Measurements from ENCODE around the gene IL1RAPL1. TPM values are rescaled to one million over a fixed set of nuclear protein-coding genes. Genes with fewer than 3 reads are reported as not detected.

The IL1RAPL1 gene
- polyA plus RNA-seq, 1 of the 3 experiments (the other 2 are of a cell fraction) = 2.8 TPM

DNA sequence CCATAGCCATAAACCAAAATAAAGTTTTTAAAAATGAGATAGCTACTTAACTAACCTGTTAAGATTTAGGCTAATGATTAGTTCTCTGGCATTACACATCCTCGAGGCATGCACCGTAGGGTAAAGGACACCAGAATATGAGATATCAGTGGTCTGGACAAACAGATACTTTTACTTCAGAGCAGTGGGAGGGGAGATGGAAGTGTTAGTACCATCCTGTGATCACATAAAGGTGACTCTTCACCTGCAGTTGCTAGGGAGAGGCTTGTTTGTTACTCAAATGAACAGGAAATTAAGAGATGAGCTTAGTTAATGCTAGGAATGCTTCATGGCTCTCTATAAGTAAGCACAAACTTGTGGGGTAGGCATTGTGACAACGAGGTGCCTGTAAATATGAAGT lies 1003.7 kb downstream of the IL1RAPL1 start (continued):
- TF ChIP-seq NFIC (IDR thresholded peaks at IDR 0.05; ENCODE audit: borderline replicate concordance) = no peak
- TF ChIP-seq FOXM1 (IDR thresholded peaks at IDR 0.05; ENCODE audit: low read depth) = no peak
- TF ChIP-seq NRF1 (IDR thresholded peaks at IDR 0.05; ENCODE audit: low read depth, low read length) = no peak

GRCh38 chrX:29604381-29604780 lies 1017.1 kb downstream of the IL1RAPL1 start:
- no peak overlapping the region for H3K4me3 ChIP-seq (ENCODE audit: low read depth in 2 of 2, low read length in 1 of 2)
- no peaks in the 10 kb centered on the region for H3K9me2 ChIP-seq
- DNase-seq = no peak
- POLR2A ChIA-PET = no interaction called here
- H3K36me3 ChIP-seq (replicated peaks in 1 of 2; ENCODE audit: control insufficient read depth in 1 of 2, insufficient read depth in 2 of 2, low read length in 1 of 2) = no peaks in the 10 kb centered on the region
- H2AFZ ChIP-seq (ENCODE audit: low read depth) = no peak overlapping the region
- no peaks in the 10 kb centered on the region for H3K79me2 ChIP-seq (ENCODE audit: insufficient read depth)
- H3K4me1 ChIP-seq (ENCODE audit: control insufficient read depth in 1 of 2, insufficient read depth in 2 of 2, low read depth in 1 of 2, low read length in 1 of 2) = no peaks in the 10 kb centered on the region
- H3K27me3 ChIP-seq (ENCODE audit: insufficient read depth) = no peaks in the 10 kb centered on the region
- no peak overlapping the region for H3K4me2 ChIP-seq
- CTCF ChIA-PET = no interaction called here
- no peaks in the 10 kb centered on the region for H3F3A ChIP-seq (replicated peaks; ENCODE audit: insufficient read depth)
- no peak overlapping the region for H3K27ac ChIP-seq (ENCODE audit: low read depth in 2 of 2, low read length in 1 of 2)
- H3K9ac ChIP-seq = no peak overlapping the region
- no peaks in the 10 kb centered on the region for H4K20me1 ChIP-seq (ENCODE audit: insufficient read depth)
- WGBS (ENCODE audit: low lambda C conversion rate) = 60% methylated on average over 7 of the region's 7 CpGs
- TF ChIP-seq NFIC (IDR thresholded peaks at IDR 0.05; ENCODE audit: borderline replicate concordance) (no peak), RCOR1 (IDR thresholded peaks at IDR 0.05; ENCODE audit: low read length) (no peak), ELF1 (IDR thresholded peaks at IDR 0.05) (no peak), TAF1 (IDR thresholded peaks at IDR 0.05; ENCODE audit: borderline replicate concordance, low read depth, low read length) (no peak), PBX3 (IDR thresholded peaks at IDR 0.05) (no peak), SMC3 (IDR thresholded peaks at IDR 0.05; ENCODE audit: low read depth, low read length) (no peak), FOXJ3 (CRISPR knock-in tag; IDR thresholded peaks at IDR 0.05) (no peak), RAD21 (IDR thresholded peaks at IDR 0.05; ENCODE audit: low read length) (no peak), POLR2AphosphoS5 (IDR thresholded peaks at IDR 0.05; ENCODE audit: low read depth, low read length) (no peak), NRF1 (IDR thresholded peaks at IDR 0.05; ENCODE audit: low read depth, low read length) (no peak), TCF12 (IDR thresholded peaks at IDR 0.05) (no peak), GATA2 (CRISPR knock-in tag; IDR thresholded peaks at IDR 0.05) (no peak)
- TF ChIP-seq, protein P1, sequence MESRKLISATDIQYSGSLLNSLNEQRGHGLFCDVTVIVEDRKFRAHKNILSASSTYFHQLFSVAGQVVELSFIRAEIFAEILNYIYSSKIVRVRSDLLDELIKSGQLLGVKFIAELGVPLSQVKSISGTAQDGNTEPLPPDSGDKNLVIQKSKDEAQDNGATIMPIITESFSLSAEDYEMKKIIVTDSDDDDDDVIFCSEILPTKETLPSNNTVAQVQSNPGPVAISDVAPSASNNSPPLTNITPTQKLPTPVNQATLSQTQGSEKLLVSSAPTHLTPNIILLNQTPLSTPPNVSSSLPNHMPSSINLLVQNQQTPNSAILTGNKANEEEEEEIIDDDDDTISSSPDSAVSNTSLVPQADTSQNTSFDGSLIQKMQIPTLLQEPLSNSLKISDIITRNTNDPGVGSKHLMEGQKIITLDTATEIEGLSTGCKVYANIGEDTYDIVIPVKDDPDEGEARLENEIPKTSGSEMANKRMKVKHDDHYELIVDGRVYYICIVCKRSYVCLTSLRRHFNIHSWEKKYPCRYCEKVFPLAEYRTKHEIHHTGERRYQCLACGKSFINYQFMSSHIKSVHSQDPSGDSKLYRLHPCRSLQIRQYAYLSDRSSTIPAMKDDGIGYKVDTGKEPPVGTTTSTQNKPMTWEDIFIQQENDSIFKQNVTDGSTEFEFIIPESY (IDR thresholded peaks at IDR 0.05; ENCODE audit: borderline replicate concordance, low read depth) = no peak
- H3K9me3 ChIP-seq = no peaks in the 10 kb centered on the region

GRCh38 chrX:29617276-29617675 lies 1030.0 kb downstream of the IL1RAPL1 start:
- H4K20me1 ChIP-seq (ENCODE audit: insufficient read depth) = no peaks in the 10 kb centered on the region
- peak overlapping the region; percentile 64; the same call in 1 of the 2 replicates for H3K4me2 ChIP-seq
- CTCF ChIA-PET = interaction anchor here (0.6 kb wide), 1 partner anchor 525 kb away, joined by 3 read pairs; no protein-coding TSS in a partner anchor
- H3K9me2 ChIP-seq = no peaks in the 10 kb centered on the region
- POLR2A ChIA-PET = no interaction called here
- H3K4me3 ChIP-seq (ENCODE audit: low read depth in 2 of 2, low read length in 1 of 2) = peak overlapping the region in 1 of 2 experiments; percentile 10; a peak in 1 of 4 replicates
- H3K27ac ChIP-seq (ENCODE audit: low read depth in 2 of 2, low read length in 1 of 2) = peak overlapping the region in 1 of 2 experiments; percentile 54; a peak in 3 of 4 replicates
- H2AFZ ChIP-seq (ENCODE audit: low read depth) = peak overlapping the region; percentile 79; the same call in 1 of the 2 replicates
- H3F3A ChIP-seq (replicated peaks; ENCODE audit: insufficient read depth) = peaks cover 6% of the 10 kb centered on the region
- H3K79me2 ChIP-seq (ENCODE audit: insufficient read depth) = no peaks in the 10 kb centered on the region
- H3K9me3 ChIP-seq = no peaks in the 10 kb centered on the region
- 19% methylated on average over 3 of the region's 3 CpGs for WGBS (ENCODE audit: low lambda C conversion rate)
- H3K27me3 ChIP-seq (ENCODE audit: insufficient read depth) = no peaks in the 10 kb centered on the region
- peak overlapping the region; percentile 14; the same call in 1 of the 2 replicates for H3K9ac ChIP-seq
- no peak for DNase-seq
- no peaks in the 10 kb centered on the region; a peak in 1 of 4 replicates for H3K4me1 ChIP-seq (ENCODE audit: control insufficient read depth in 1 of 2, insufficient read depth in 2 of 2, low read depth in 1 of 2, low read length in 1 of 2)
- TF ChIP-seq PBX3 (IDR thresholded peaks at IDR 0.05) = peak; percentile 13; the same call in 1 of the 2 replicates
- TF ChIP-seq GABPA (IDR thresholded peaks at IDR 0.05; ENCODE audit: low read depth) = no peak
- no peaks in the 10 kb centered on the region for H3K36me3 ChIP-seq (replicated peaks in 1 of 2; ENCODE audit: control insufficient read depth in 1 of 2, insufficient read depth in 2 of 2, low read length in 1 of 2)

Measured in SK-N-SH (cell line).